ENCODE data around the gene ZSCAN9. TPM values are rescaled to one million over a fixed set of nuclear protein-coding genes. Genes with fewer than 3 reads are reported as not detected.

The ZSCAN9 gene
- total and polyA plus RNA-seq, 2 of the 13 experiments (the other 11 are each of a cell fraction or from before 2014, with no cell fraction given), result 14.6 to 17.8 TPM

DNA sequence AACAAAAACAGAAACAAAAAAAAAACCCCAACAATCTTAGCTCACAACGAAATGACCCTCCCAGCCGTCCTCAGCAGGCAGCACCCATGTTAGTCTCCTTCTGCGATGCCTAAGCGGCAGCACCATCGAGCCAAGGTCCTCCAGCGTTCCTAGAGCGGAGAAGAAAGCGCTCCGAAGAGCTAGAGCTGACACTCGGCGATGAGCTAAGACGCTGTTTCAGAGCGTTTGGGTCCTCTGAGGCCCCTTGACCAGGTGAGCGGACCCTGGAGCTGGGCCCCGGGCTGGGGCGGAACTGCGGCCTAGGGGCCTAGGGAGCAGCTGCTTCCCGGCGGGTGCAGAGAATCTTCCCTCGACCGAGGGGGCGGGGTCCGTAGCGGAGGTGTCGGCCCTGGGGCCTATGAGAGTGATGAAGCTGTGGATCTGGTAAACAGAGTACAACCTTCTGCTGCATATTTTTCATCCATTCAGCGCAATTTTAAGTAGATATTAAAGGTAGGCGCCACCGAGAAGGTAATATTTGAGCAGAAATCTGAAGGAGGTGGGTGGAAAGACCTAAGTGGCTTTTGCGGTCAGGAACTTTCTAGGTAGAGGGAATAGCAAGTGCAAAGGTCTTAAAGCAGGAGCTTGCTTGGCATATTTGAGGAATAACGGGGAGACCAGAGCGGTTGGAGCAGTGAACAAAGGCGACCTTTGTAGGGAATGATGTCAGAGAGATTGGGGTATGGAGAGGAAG is 42.1 kb downstream of the ZSCAN9 start, which contains the start of gene ZSCAN26 (continued):
- peak; percentile 94 for TF ChIP-seq KDM5A (IDR thresholded peaks at IDR 0.05; ENCODE audit: borderline replicate concordance, low read length)
- TF ChIP-seq ZNF282 (IDR thresholded peaks at IDR 0.05; ENCODE audit: partially characterized antibody), result no peak
- no peak for TF ChIP-seq TBP (CRISPR knock-in tag; IDR thresholded peaks at IDR 0.05)
- no peak for TF ChIP-seq THYN1 (CRISPR knock-in tag; IDR thresholded peaks at IDR 0.05; ENCODE audit: borderline replicate concordance, low read depth)
- TF ChIP-seq FOXO1 (CRISPR knock-in tag; IDR thresholded peaks at IDR 0.05), result peak; percentile 69; the same call in 1 of the 2 replicates
- TF ChIP-seq ZNF383 (CRISPR knock-in tag; IDR thresholded peaks at IDR 0.05; ENCODE audit: borderline replicate concordance), result 0 out of 2 replicates have a peak, but pooled peaks have one; percentile 59
- no peak for TF ChIP-seq ZNF382 (CRISPR knock-in tag; IDR thresholded peaks at IDR 0.05; ENCODE audit: borderline replicate concordance)
- TF ChIP-seq SNAPC2 (CRISPR knock-in tag; IDR thresholded peaks at IDR 0.05), result 0 out of 2 replicates have a peak, but pooled peaks have one; percentile 75
- TF ChIP-seq ZFP91 (CRISPR knock-in tag; IDR thresholded peaks at IDR 0.05; ENCODE audit: borderline replicate concordance), result peak; percentile 95
- TF ChIP-seq DMTF1 (CRISPR knock-in tag; IDR thresholded peaks at IDR 0.05), result no peak
- 0 out of 2 replicates have a peak, but pooled peaks have one; percentile 46 for TF ChIP-seq ONECUT2 (CRISPR knock-in tag; IDR thresholded peaks at IDR 0.05)
- TF ChIP-seq PAF1 (CRISPR knock-in tag; IDR thresholded peaks at IDR 0.05), result no peak
- no peak; the same call in 1 of the 2 replicates for TF ChIP-seq KDM1A (CRISPR knock-in tag; IDR thresholded peaks at IDR 0.05)
- peak; percentile 94; the same call in 1 of the 2 replicates for TF ChIP-seq ZNF33B (CRISPR knock-in tag; IDR thresholded peaks at IDR 0.05)
- TF ChIP-seq NCOA2 (CRISPR knock-in tag; IDR thresholded peaks at IDR 0.05), result peak; percentile 47; the same call in 1 of the 2 replicates
- TF ChIP-seq, protein P1, sequence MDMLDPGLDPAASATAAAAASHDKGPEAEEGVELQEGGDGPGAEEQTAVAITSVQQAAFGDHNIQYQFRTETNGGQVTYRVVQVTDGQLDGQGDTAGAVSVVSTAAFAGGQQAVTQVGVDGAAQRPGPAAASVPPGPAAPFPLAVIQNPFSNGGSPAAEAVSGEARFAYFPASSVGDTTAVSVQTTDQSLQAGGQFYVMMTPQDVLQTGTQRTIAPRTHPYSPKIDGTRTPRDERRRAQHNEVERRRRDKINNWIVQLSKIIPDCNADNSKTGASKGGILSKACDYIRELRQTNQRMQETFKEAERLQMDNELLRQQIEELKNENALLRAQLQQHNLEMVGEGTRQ (IDR thresholded peaks at IDR 0.05; ENCODE audit: low read depth, low read length), result no peak
- TF ChIP-seq, protein P1 (CRISPR knock-in tag; IDR thresholded peaks at IDR 0.05; ENCODE audit: borderline replicate concordance), result no peak
- peak; percentile 41; the same call in 1 of the 2 replicates for TF ChIP-seq ZNF281 (CRISPR knock-in tag; IDR thresholded peaks at IDR 0.05; ENCODE audit: borderline replicate concordance)
- no peak for TF ChIP-seq FOXK2 (IDR thresholded peaks at IDR 0.05)
- peak; percentile 18 for TF ChIP-seq SKI (IDR thresholded peaks at IDR 0.05; ENCODE audit: partially characterized antibody)
